ENCODE results near the gene ATP5F1B. TPM values are rescaled to one million over a fixed set of nuclear protein-coding genes. Genes with fewer than 3 reads are reported as not detected.
A peak's percentile ranks its signal among the peaks of the same experiment; 100 is the strongest.

Gene ATP5F1B
- total and polyA plus RNA-seq, 9 donors: 428 to 733 (median 705) TPM

- Histone ChIP-seq H3K4me1 (ENCODE audit: control insufficient read depth, insufficient read depth, low read length) (peaks cover 4% of the 10 kb centered on the region), H3K27me3 (ENCODE audit: control insufficient read depth, insufficient read depth, low read length) (no peaks in the 10 kb centered on the region), H3K36me3 (ENCODE audit: control insufficient read depth, insufficient read depth, low read length) (peaks cover 28% of the 10 kb centered on the region), H3K9me3 (replicated peaks; ENCODE audit: control insufficient read depth, low read depth, low read length) (no peaks in the 10 kb centered on the region), H3K27ac (ENCODE audit: low read length) (no peak overlapping the region), H3K4me3 (ENCODE audit: low read length) (no peak overlapping the region)
- DNase-seq: no peak
- no CpG with 5 or more reads among the region's 13 CpGs for WGBS (ENCODE audit: insufficient coverage)
These were observed 34.2 kb upstream of the ATP5F1B start for GRCh38 chr12:56679883-56680575.

GRCh38 chr12:56678852-56679251 is 33.1 kb upstream of the ATP5F1B start:
- Histone ChIP-seq H3K9me3 (replicated peaks; ENCODE audit: control insufficient read depth, low read depth, low read length) (no peaks in the 10 kb centered on the region), H3K4me1 (ENCODE audit: control insufficient read depth, insufficient read depth, low read length) (no peaks in the 10 kb centered on the region), H3K27me3 (ENCODE audit: control insufficient read depth, insufficient read depth, low read length) (no peaks in the 10 kb centered on the region), H3K36me3 (ENCODE audit: control insufficient read depth, insufficient read depth, low read length) (peaks cover 28% of the 10 kb centered on the region), H3K4me3 (ENCODE audit: low read length) (no peak overlapping the region), H3K27ac (ENCODE audit: low read length) (no peak overlapping the region)
- DNase-seq: no peak
- WGBS (ENCODE audit: insufficient coverage): 95% methylated on average over 2 of the region's 2 CpGs

- Histone ChIP-seq H3K9me3 (replicated peaks; ENCODE audit: control insufficient read depth, low read depth, low read length) (no peaks in the 10 kb centered on the region), H3K27me3 (ENCODE audit: control insufficient read depth, insufficient read depth, low read length) (no peaks in the 10 kb centered on the region), H3K27ac (ENCODE audit: low read length) (no peak overlapping the region), H3K4me1 (ENCODE audit: control insufficient read depth, insufficient read depth, low read length) (no peaks in the 10 kb centered on the region), H3K36me3 (ENCODE audit: control insufficient read depth, insufficient read depth, low read length) (peaks cover 25% of the 10 kb centered on the region), H3K4me3 (ENCODE audit: low read length) (no peak overlapping the region)
- DNase-seq: no peak
- no CpG with 5 or more reads among the region's 1 CpG for WGBS (ENCODE audit: insufficient coverage)
These were observed 31.9 kb upstream of the ATP5F1B start for GRCh38 chr12:56677680-56678079.

- Histone ChIP-seq H3K27ac (ENCODE audit: low read length) (peak overlapping the region; percentile 20), H3K27me3 (ENCODE audit: control insufficient read depth, insufficient read depth, low read length) (no peaks in the 10 kb centered on the region), H3K4me1 (ENCODE audit: control insufficient read depth, insufficient read depth, low read length) (no peaks in the 10 kb centered on the region), H3K9me3 (replicated peaks; ENCODE audit: control insufficient read depth, low read depth, low read length) (no peaks in the 10 kb centered on the region), H3K36me3 (ENCODE audit: control insufficient read depth, insufficient read depth, low read length) (peaks cover 27% of the 10 kb centered on the region), H3K4me3 (ENCODE audit: low read length) (no peak overlapping the region)
- DNase-seq: peak; percentile 60
- 61% methylated on average over 3 of the region's 11 CpGs for WGBS (ENCODE audit: insufficient coverage)
These were observed 31.2 kb upstream of the ATP5F1B start for GRCh38 chr12:56676851-56677580.

GRCh38 chr12:56671608-56672007 is 25.8 kb upstream of the ATP5F1B start:
- H3K4me1 ChIP-seq (ENCODE audit: control insufficient read depth, insufficient read depth, low read length): no peaks in the 10 kb centered on the region
- no peaks in the 10 kb centered on the region for H3K9me3 ChIP-seq (replicated peaks; ENCODE audit: control insufficient read depth, low read depth, low read length)
- no peak overlapping the region for H3K27ac ChIP-seq (ENCODE audit: low read length)
- WGBS (ENCODE audit: insufficient coverage): 89% methylated on average over 2 of the region's 2 CpGs
- no peak overlapping the region for H3K4me3 ChIP-seq (ENCODE audit: low read length)
- H3K36me3 ChIP-seq (ENCODE audit: control insufficient read depth, insufficient read depth, low read length): peaks cover 40% of the 10 kb centered on the region
- no peaks in the 10 kb centered on the region for H3K27me3 ChIP-seq (ENCODE audit: control insufficient read depth, insufficient read depth, low read length)
- no peak for DNase-seq

GRCh38 chr12:56670836-56671235 is 25.1 kb upstream of the ATP5F1B start:
- H3K4me3 ChIP-seq (ENCODE audit: low read length): no peak overlapping the region
- no peaks in the 10 kb centered on the region for H3K9me3 ChIP-seq (replicated peaks; ENCODE audit: control insufficient read depth, low read depth, low read length)
- no peak overlapping the region for H3K27ac ChIP-seq (ENCODE audit: low read length)
- 80% methylated on average over 1 of the region's 4 CpGs for WGBS (ENCODE audit: insufficient coverage)
- H3K36me3 ChIP-seq (ENCODE audit: control insufficient read depth, insufficient read depth, low read length): peaks cover 41% of the 10 kb centered on the region
- DNase-seq: no peak
- no peaks in the 10 kb centered on the region for H3K4me1 ChIP-seq (ENCODE audit: control insufficient read depth, insufficient read depth, low read length)
- no peaks in the 10 kb centered on the region for H3K27me3 ChIP-seq (ENCODE audit: control insufficient read depth, insufficient read depth, low read length)

- Histone ChIP-seq H3K4me3 (ENCODE audit: low read length) (no peak overlapping the region), H3K36me3 (ENCODE audit: control insufficient read depth, insufficient read depth, low read length) (peaks cover 42% of the 10 kb centered on the region), H3K4me1 (ENCODE audit: control insufficient read depth, insufficient read depth, low read length) (no peaks in the 10 kb centered on the region), H3K27me3 (ENCODE audit: control insufficient read depth, insufficient read depth, low read length) (no peaks in the 10 kb centered on the region), H3K27ac (ENCODE audit: low read length) (no peak overlapping the region), H3K9me3 (replicated peaks; ENCODE audit: control insufficient read depth, low read depth, low read length) (no peaks in the 10 kb centered on the region)
- WGBS (ENCODE audit: insufficient coverage): no CpG with 5 or more reads among the region's 2 CpGs
- DNase-seq: no peak
These were observed 22.3 kb upstream of the ATP5F1B start for GRCh38 chr12:56668197-56668457.

- 93% methylated on average over 10 of the region's 13 CpGs for WGBS (ENCODE audit: insufficient coverage)
- DNase-seq: no peak
- H3K27me3 ChIP-seq (ENCODE audit: control insufficient read depth, insufficient read depth, low read length): no peaks in the 10 kb centered on the region
These were observed 16.3 kb upstream of the ATP5F1B start for GRCh38 chr12:56661979-56662638.

GRCh38 chr12:56661560-56661959 is 15.8 kb upstream of the ATP5F1B start:
- no peak overlapping the region for H3K27ac ChIP-seq (ENCODE audit: low read length)
- H3K36me3 ChIP-seq (ENCODE audit: control insufficient read depth, insufficient read depth, low read length): peaks cover 13% of the 10 kb centered on the region
- 90% methylated on average over 5 of the region's 7 CpGs for WGBS (ENCODE audit: insufficient coverage)
- H3K27me3 ChIP-seq (ENCODE audit: control insufficient read depth, insufficient read depth, low read length): no peaks in the 10 kb centered on the region
- no peaks in the 10 kb centered on the region for H3K4me1 ChIP-seq (ENCODE audit: control insufficient read depth, insufficient read depth, low read length)
- H3K4me3 ChIP-seq (ENCODE audit: low read length): no peak overlapping the region
- no peaks in the 10 kb centered on the region for H3K9me3 ChIP-seq (replicated peaks; ENCODE audit: control insufficient read depth, low read depth, low read length)
- no peak for DNase-seq

More at GRCh38 chr12:56661979-56662638, 16.3 kb upstream of the ATP5F1B start:
- H3K36me3 ChIP-seq (ENCODE audit: control insufficient read depth, insufficient read depth, low read length): peaks cover 18% of the 10 kb centered on the region
- no peaks in the 10 kb centered on the region for H3K9me3 ChIP-seq (replicated peaks; ENCODE audit: control insufficient read depth, low read depth, low read length)
- no peak overlapping the region for H3K27ac ChIP-seq (ENCODE audit: low read length)
- H3K4me3 ChIP-seq (ENCODE audit: low read length): no peak overlapping the region
- H3K4me1 ChIP-seq (ENCODE audit: control insufficient read depth, insufficient read depth, low read length): no peaks in the 10 kb centered on the region

- Histone ChIP-seq H3K27me3 (ENCODE audit: control insufficient read depth, insufficient read depth, low read length) (no peaks in the 10 kb centered on the region), H3K27ac (ENCODE audit: low read length) (no peak overlapping the region), H3K9me3 (replicated peaks; ENCODE audit: control insufficient read depth, low read depth, low read length) (peaks cover 7% of the 10 kb centered on the region), H3K4me1 (ENCODE audit: control insufficient read depth, insufficient read depth, low read length) (no peaks in the 10 kb centered on the region), H3K36me3 (ENCODE audit: control insufficient read depth, insufficient read depth, low read length) (peaks cover 7% of the 10 kb centered on the region), H3K4me3 (ENCODE audit: low read length) (no peak overlapping the region)
- DNase-seq: no peak
- 89% methylated on average over 1 of the region's 1 CpG for WGBS (ENCODE audit: insufficient coverage)
These were observed 13.1 kb upstream of the ATP5F1B start for GRCh38 chr12:56658921-56659320.

All from muscle of leg (tissue), 11 donors.